ENCODE results near the gene KLHDC8A. TPM values are rescaled to one million over a fixed set of nuclear protein-coding genes. Genes with fewer than 3 reads are reported as not detected.

KLHDC8A gene
- total RNA-seq, 2 experiments from 2014 or later, result not detected

- Mint-ChIP-seq H3K36me3 (no peaks in the 10 kb centered on the region), H3K9me3 (no peaks in the 10 kb centered on the region), H3K27me3 (peaks cover 19% of the 10 kb centered on the region), H3K27ac (no peak overlapping the region), H3K4me1 (ENCODE audit: low read depth) (peaks cover 8% of the 10 kb centered on the region), H3K4me3 (no peak overlapping the region)
- CTCF ChIA-PET, result interaction anchor here (0.6 to 1.9 kb wide), 6 partner anchors 9 to 185 kb away, joined by 3 to 16 read pairs (median 4); no protein-coding TSS in a partner anchor
- POLR2A ChIA-PET, result no interaction called here
- intact Hi-C loops (cut with micrococcal nuclease), result loop anchor here (5.0 kb wide), 1 partner anchor 148 kb away; no protein-coding TSS in a partner anchor
- no peak for DNase-seq
Observed at GRCh38 chr1:205339717-205340116, 17.0 kb downstream of the KLHDC8A start.

- peaks cover 4% of the 10 kb centered on the region for H3K4me1 Mint-ChIP-seq (ENCODE audit: low read depth)
- intact Hi-C loops (cut with micrococcal nuclease), result loop anchor here (5.0 kb wide), 1 partner anchor 148 kb away; no protein-coding TSS in a partner anchor
- H3K27ac Mint-ChIP-seq, result no peak overlapping the region
- POLR2A ChIA-PET, result no interaction called here
- peaks cover 14% of the 10 kb centered on the region for H3K27me3 Mint-ChIP-seq
- H3K36me3 Mint-ChIP-seq, result no peaks in the 10 kb centered on the region
- H3K4me3 Mint-ChIP-seq, result no peak overlapping the region
- CTCF ChIA-PET, result interaction anchor here (0.6 to 28.8 kb wide), 8 partner anchors 10 to 185 kb away, joined by 3 to 1370 read pairs (median 6); no protein-coding TSS in a partner anchor
- DNase-seq, result no peak
- no peaks in the 10 kb centered on the region for H3K9me3 Mint-ChIP-seq
Observed at GRCh38 chr1:205339197-205339702, 17.5 kb downstream of the KLHDC8A start.

GRCh38 chr1:205338011-205338410 is 18.7 kb downstream of the KLHDC8A start:
- ChIA-PET POLR2A (no interaction called here), CTCF (interaction anchor here (0.7 to 28.8 kb wide), 10 partner anchors 7 to 184 kb away, joined by 3 to 1370 read pairs (median 22); no protein-coding TSS in a partner anchor)
- Mint-ChIP-seq H3K36me3 (no peaks in the 10 kb centered on the region), H3K27me3 (peaks cover 10% of the 10 kb centered on the region), H3K4me1 (ENCODE audit: low read depth) (peaks cover 3% of the 10 kb centered on the region), H3K27ac (no peak overlapping the region), H3K9me3 (no peaks in the 10 kb centered on the region), H3K4me3 (no peak overlapping the region)
- intact Hi-C loops (cut with micrococcal nuclease), result loop anchor here (5.0 kb wide), 1 partner anchor 149 kb away; no protein-coding TSS in a partner anchor
- DNase-seq, result no peak

GRCh38 chr1:205337481-205337880 is 19.2 kb downstream of the KLHDC8A start:
- intact Hi-C loops (cut with micrococcal nuclease), result loop anchor here (5.0 kb wide), 1 partner anchor 150 kb away; no protein-coding TSS in a partner anchor
- POLR2A ChIA-PET, result interaction anchor here (0.6 kb wide), 1 partner anchor 148 kb away, joined by 3 read pairs; no protein-coding TSS in a partner anchor
- H3K4me1 Mint-ChIP-seq (ENCODE audit: low read depth), result peaks cover 3% of the 10 kb centered on the region

GRCh38 chr1:205335692-205336091 is 21.0 kb downstream of the KLHDC8A start:
- Mint-ChIP-seq H3K4me1 (ENCODE audit: low read depth) (peaks cover 3% of the 10 kb centered on the region), H3K36me3 (no peaks in the 10 kb centered on the region), H3K9me3 (no peaks in the 10 kb centered on the region), H3K27ac (no peak overlapping the region), H3K4me3 (no peak overlapping the region), H3K27me3 (no peaks in the 10 kb centered on the region)
- intact Hi-C loops (cut with micrococcal nuclease), result loop anchor here (1.0 to 5.0 kb wide), 2 partner anchors 152 to 189 kb away; no protein-coding TSS in a partner anchor
- ChIA-PET POLR2A (no interaction called here), CTCF (interaction anchor here (0.6 to 28.8 kb wide), 32 partner anchors 10 to 350 kb away, joined by 3 to 1370 read pairs (median 4); partner anchors contain the start of gene NUAK2)
- DNase-seq, result peak; percentile 89

More at GRCh38 chr1:205337481-205337880, 19.2 kb downstream of the KLHDC8A start:
- CTCF ChIA-PET, result interaction anchor here (0.6 to 28.8 kb wide), 20 partner anchors 8 to 295 kb away, joined by 3 to 1370 read pairs (median 4); no protein-coding TSS in a partner anchor
- Mint-ChIP-seq H3K27me3 (peaks cover 4% of the 10 kb centered on the region), H3K36me3 (no peaks in the 10 kb centered on the region), H3K27ac (no peak overlapping the region), H3K4me3 (no peak overlapping the region), H3K9me3 (no peaks in the 10 kb centered on the region)
- DNase-seq, result no peak

GRCh38 chr1:205332015-205332791 is 24.5 kb downstream of the KLHDC8A start:
- Mint-ChIP-seq H3K4me1 (ENCODE audit: low read depth) (no peaks in the 10 kb centered on the region), H3K27me3 (peaks cover 2% of the 10 kb centered on the region)
- POLR2A ChIA-PET, result interaction anchor here (0.6 kb wide), 1 partner anchor 73 kb away, joined by 3 read pairs; no protein-coding TSS in a partner anchor

GRCh38 chr1:205330150-205330549 is 26.6 kb downstream of the KLHDC8A start:
- peaks cover 4% of the 10 kb centered on the region for H3K27me3 Mint-ChIP-seq
- CTCF ChIA-PET, result interaction anchor here (5.0 to 28.8 kb wide), 2 partner anchors 50 to 194 kb away, joined by 27 to 1370 read pairs; no protein-coding TSS in a partner anchor
- intact Hi-C loops (cut with micrococcal nuclease), result no loop called here
- no peaks in the 10 kb centered on the region for H3K9me3 Mint-ChIP-seq
- peaks cover 5% of the 10 kb centered on the region for H3K4me1 Mint-ChIP-seq (ENCODE audit: low read depth)
- POLR2A ChIA-PET, result no interaction called here
- H3K36me3 Mint-ChIP-seq, result no peaks in the 10 kb centered on the region
- no peak for DNase-seq
- H3K4me3 Mint-ChIP-seq, result no peak overlapping the region
- no peak overlapping the region for H3K27ac Mint-ChIP-seq

More at GRCh38 chr1:205332015-205332791, 24.5 kb downstream of the KLHDC8A start:
- no peaks in the 10 kb centered on the region for H3K36me3 Mint-ChIP-seq
- no peaks in the 10 kb centered on the region for H3K9me3 Mint-ChIP-seq
- H3K27ac Mint-ChIP-seq, result no peak overlapping the region
- CTCF ChIA-PET, result interaction anchor here (0.7 to 28.8 kb wide), 5 partner anchors 8 to 327 kb away, joined by 3 to 1370 read pairs (median 14); no protein-coding TSS in a partner anchor
- intact Hi-C loops (cut with micrococcal nuclease), result no loop called here
- DNase-seq, result no peak
- H3K4me3 Mint-ChIP-seq, result no peak overlapping the region

GRCh38 chr1:205329719-205330118 is 27.0 kb downstream of the KLHDC8A start:
- Mint-ChIP-seq H3K36me3 (no peaks in the 10 kb centered on the region), H3K27ac (no peak overlapping the region), H3K4me3 (no peak overlapping the region), H3K27me3 (peaks cover 4% of the 10 kb centered on the region), H3K4me1 (ENCODE audit: low read depth) (peaks cover 9% of the 10 kb centered on the region), H3K9me3 (no peaks in the 10 kb centered on the region)
- ChIA-PET CTCF (interaction anchor here (5.0 to 28.8 kb wide), 2 partner anchors 50 to 194 kb away, joined by 27 to 1370 read pairs; no protein-coding TSS in a partner anchor), POLR2A (no interaction called here)
- intact Hi-C loops (cut with micrococcal nuclease), result no loop called here
- no peak for DNase-seq

GRCh38 chr1:205328476-205328875 is 28.2 kb downstream of the KLHDC8A start:
- ChIA-PET CTCF (interaction anchor here (1.0 to 28.8 kb wide), 2 partner anchors 8 to 48 kb away, joined by 3 to 1370 read pairs; no protein-coding TSS in a partner anchor), POLR2A (no interaction called here)
- H3K9me3 Mint-ChIP-seq, result no peaks in the 10 kb centered on the region

GRCh38 chr1:205326812-205327466 is 29.8 kb downstream of the KLHDC8A start:
- H3K9me3 Mint-ChIP-seq, result no peaks in the 10 kb centered on the region
- intact Hi-C loops (cut with micrococcal nuclease), result no loop called here
- ChIA-PET POLR2A (no interaction called here), CTCF (interaction anchor here (1.1 to 28.8 kb wide), 6 partner anchors 10 to 198 kb away, joined by 3 to 1370 read pairs (median 26); partner anchors contain the start of gene TMCC2)
- H3K36me3 Mint-ChIP-seq, result no peaks in the 10 kb centered on the region
- H3K4me1 Mint-ChIP-seq (ENCODE audit: low read depth), result peaks cover 19% of the 10 kb centered on the region
- no peak overlapping the region for H3K4me3 Mint-ChIP-seq
- no peak overlapping the region for H3K27ac Mint-ChIP-seq
- peaks cover 4% of the 10 kb centered on the region for H3K27me3 Mint-ChIP-seq
- DNase-seq, result no peak

More at GRCh38 chr1:205328476-205328875, 28.2 kb downstream of the KLHDC8A start:
- H3K36me3 Mint-ChIP-seq, result no peaks in the 10 kb centered on the region
- no peak for DNase-seq
- no peak overlapping the region for H3K27ac Mint-ChIP-seq
- intact Hi-C loops (cut with micrococcal nuclease), result no loop called here
- peaks cover 4% of the 10 kb centered on the region for H3K27me3 Mint-ChIP-seq
- no peak overlapping the region for H3K4me3 Mint-ChIP-seq
- peaks cover 16% of the 10 kb centered on the region for H3K4me1 Mint-ChIP-seq (ENCODE audit: low read depth)

- ChIA-PET POLR2A (interaction anchor here (1.1 to 2.1 kb wide), 2 partner anchors 52 to 307 kb away, joined by 3 to 14 read pairs; partner anchors contain the start of gene ELK4), CTCF (interaction anchor here (0.6 to 28.8 kb wide), 40 partner anchors 8 to 435 kb away, joined by 3 to 1370 read pairs (median 5); partner anchors contain the start of gene TMCC2)
- peaks cover 4% of the 10 kb centered on the region for H3K27me3 Mint-ChIP-seq
- intact Hi-C loops (cut with micrococcal nuclease), result loop anchor here (1.0 kb wide), 1 partner anchor 52 kb away; no protein-coding TSS in a partner anchor
- H3K4me3 Mint-ChIP-seq, result no peak overlapping the region
- DNase-seq, result peak; percentile 67
- H3K27ac Mint-ChIP-seq, result peak overlapping the region; percentile 21
- H3K4me1 Mint-ChIP-seq (ENCODE audit: low read depth), result peaks cover 23% of the 10 kb centered on the region
- no peaks in the 10 kb centered on the region for H3K9me3 Mint-ChIP-seq
- no peaks in the 10 kb centered on the region for H3K36me3 Mint-ChIP-seq
Observed at GRCh38 chr1:205325334-205325884, 31.3 kb downstream of the KLHDC8A start.
